Neural crest cell (in vitro differentiated cells): ENCODE data around the gene GMDS. TPM values are rescaled to one million over a fixed set of nuclear protein-coding genes. Genes with fewer than 3 reads are reported as not detected.

Experiments used
- DNase-seq: peaks from one replicate; pipeline ENCODE4 v3.0.0; 2021; ENCODE audit warnings: low read depth, mixed read lengths, low spot score
- H3K27ac Mint-ChIP-seq: one replicate; pipeline ENCODE4 v1.8.0; 2021; ENCODE audit warnings: mild to moderate bottlenecking, mixed read lengths; ENCODE audit not compliant: unreplicated experiment
- H3K27me3 Mint-ChIP-seq: 2 replicates; pipeline ENCODE4 v1.8.0; 2021; ENCODE audit warnings: low read depth, mild to moderate bottlenecking, mixed read lengths
- H3K36me3 Mint-ChIP-seq: 2 replicates; pipeline ENCODE4 v1.8.0; 2021; ENCODE audit warnings: low read depth, mild to moderate bottlenecking, mixed read lengths
- H3K4me1 Mint-ChIP-seq: 2 replicates; pipeline ENCODE4 v1.8.0; 2021; ENCODE audit warnings: mixed read lengths
- H3K4me3 Mint-ChIP-seq: one replicate; pipeline ENCODE4 v1.8.0; 2021; ENCODE audit warnings: mild to moderate bottlenecking, mixed read lengths
- H3K9me3 Mint-ChIP-seq: 2 replicates; pipeline ENCODE4 v1.8.0; 2021; ENCODE audit warnings: mixed read lengths
- CTCF ChIP-seq: fragments of 200-600 bp; sonication (generic); conservative IDR thresholded peaks from 2 replicates; pipeline ENCODE4 v1.5.0; 2021; ENCODE audit warnings: antibody characterized with exemption, mild to moderate bottlenecking
- total RNA-seq: library from RNA; stranded (reverse); gene quantifications from 2 replicates; pipeline ENCODE4 v1.2.1, GENCODE V29; 2021

GMDS gene
- total RNA-seq, 1 donor from 2014 or later: 16.1 TPM

- Mint-ChIP-seq H3K27ac (no peak overlapping the region), H3K4me1 (peaks cover 4% of the 10 kb centered on the region), H3K27me3 (no peaks in the 10 kb centered on the region), H3K9me3 (no peaks in the 10 kb centered on the region), H3K4me3 (no peak overlapping the region), H3K36me3 (no peaks in the 10 kb centered on the region)
- DNase-seq: no peak
- peak; percentile 78 for TF ChIP-seq CTCF
Observed at GRCh38 chr6:2103765-2104523, 141.5 kb downstream of the GMDS start.

DNA sequence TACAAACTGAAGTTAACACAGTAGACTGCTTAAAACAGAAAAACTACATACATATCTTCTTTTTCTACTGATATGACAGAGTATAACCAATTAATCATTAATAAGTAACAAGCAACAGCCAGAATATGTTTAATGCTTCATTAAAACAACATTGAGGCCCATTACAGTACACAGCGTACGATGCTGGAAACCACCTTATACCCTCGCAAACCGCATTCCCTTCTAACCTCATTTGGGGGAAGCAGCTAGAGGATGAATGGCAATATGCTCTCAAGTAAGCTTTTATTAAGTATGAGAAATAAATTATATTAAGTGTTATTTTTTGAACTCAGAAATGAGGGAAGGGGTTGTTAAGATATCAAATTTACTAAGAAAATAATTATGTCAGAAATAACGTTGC, 142.4 kb downstream of the GMDS start:
- peaks cover 4% of the 10 kb centered on the region for H3K4me1 Mint-ChIP-seq
- no peak for TF ChIP-seq CTCF
- no peak overlapping the region for H3K4me3 Mint-ChIP-seq
- no peak for DNase-seq
- no peak overlapping the region for H3K27ac Mint-ChIP-seq
- no peaks in the 10 kb centered on the region for H3K27me3 Mint-ChIP-seq
- no peaks in the 10 kb centered on the region for H3K9me3 Mint-ChIP-seq
- H3K36me3 Mint-ChIP-seq: no peaks in the 10 kb centered on the region

DNA sequence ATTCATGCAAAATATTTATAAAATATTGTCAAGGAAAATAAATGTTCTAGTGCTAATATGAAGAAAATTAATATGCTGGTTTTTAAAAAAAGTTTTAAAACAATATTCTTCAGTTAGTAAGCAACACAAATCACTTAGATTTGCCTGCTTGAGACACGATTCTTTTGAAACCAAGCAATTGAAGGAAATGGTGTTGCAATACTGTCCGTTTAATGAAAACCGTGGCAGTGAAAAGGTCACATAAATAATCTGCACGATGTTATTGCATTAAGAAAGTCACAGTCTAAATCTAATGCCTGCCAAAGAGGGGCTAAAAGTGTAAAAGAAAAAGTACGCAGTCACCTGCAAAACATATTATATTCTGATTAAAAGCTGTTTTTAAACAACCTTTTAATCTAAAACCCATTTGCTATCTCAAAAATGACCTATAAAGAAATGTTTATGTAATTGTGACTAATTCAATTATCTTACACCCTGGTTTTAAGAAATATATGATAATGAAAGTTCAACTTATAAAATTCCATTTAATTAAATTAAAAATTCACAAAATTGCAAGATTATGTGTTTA, 143.0 kb downstream of the GMDS start:
- Mint-ChIP-seq H3K4me3 (no peak overlapping the region), H3K27ac (no peak overlapping the region), H3K27me3 (no peaks in the 10 kb centered on the region)

GRCh38 chr6:2101213-2101612, 144.2 kb downstream of the GMDS start:
- Mint-ChIP-seq H3K27ac (no peak overlapping the region), H3K36me3 (no peaks in the 10 kb centered on the region), H3K27me3 (no peaks in the 10 kb centered on the region), H3K4me3 (no peak overlapping the region), H3K9me3 (no peaks in the 10 kb centered on the region), H3K4me1 (peaks cover 4% of the 10 kb centered on the region)
- TF ChIP-seq CTCF: no peak
- no peak for DNase-seq

More for the DNA sequence above, 143.0 kb downstream of the GMDS start:
- Mint-ChIP-seq H3K4me1 (peaks cover 4% of the 10 kb centered on the region), H3K9me3 (no peaks in the 10 kb centered on the region), H3K36me3 (no peaks in the 10 kb centered on the region)
- DNase-seq: no peak
- TF ChIP-seq CTCF: no peak

- TF ChIP-seq CTCF: no peak
- H3K4me3 Mint-ChIP-seq: no peak overlapping the region
- DNase-seq: no peak
- peaks cover 4% of the 10 kb centered on the region for H3K4me1 Mint-ChIP-seq
- H3K27ac Mint-ChIP-seq: no peak overlapping the region
- no peaks in the 10 kb centered on the region for H3K9me3 Mint-ChIP-seq
- H3K36me3 Mint-ChIP-seq: no peaks in the 10 kb centered on the region
- H3K27me3 Mint-ChIP-seq: no peaks in the 10 kb centered on the region
Observed at GRCh38 chr6:2099870-2100269, 145.5 kb downstream of the GMDS start.
